IPS-18a (cell line): Measurements from ENCODE around the gene POLR3K.

Experiments used
- H3K27ac ChIP-seq: one replicate; pipeline ENCODE4 v1.5.1; 2013; ENCODE audit warnings: low read length
- H3K27me3 ChIP-seq: one replicate; pipeline ENCODE4 v1.6.1; 2013; ENCODE audit warnings: mild to moderate bottlenecking, low read length; ENCODE audit not compliant: control insufficient read depth, insufficient read depth
- H3K36me3 ChIP-seq: one replicate; pipeline ENCODE4 v1.6.1; 2013; ENCODE audit warnings: low read depth, low read length; ENCODE audit not compliant: control insufficient read depth
- H3K4me1 ChIP-seq: one replicate; pipeline ENCODE4 v1.6.1; 2013; ENCODE audit warnings: low read depth, low read length; ENCODE audit not compliant: control insufficient read depth
- H3K4me3 ChIP-seq: one replicate; pipeline ENCODE4 v1.5.1; 2013; ENCODE audit warnings: low read length
- H3K9ac ChIP-seq: one replicate; pipeline ENCODE4 v1.6.1; 2013; ENCODE audit warnings: mild to moderate bottlenecking, low read length, moderate library complexity
- H3K9me3 ChIP-seq: one replicate; pipeline ENCODE4 v1.6.1; 2013; ENCODE audit warnings: low read depth, low read length; ENCODE audit not compliant: control insufficient read depth

POLR3K gene

GRCh38 chr16:60929-61878 is 7.8 kb upstream of the POLR3K start:
- Histone ChIP-seq H3K27me3 (no peaks in the 10 kb centered on the region), H3K4me3 (no peak overlapping the region), H3K27ac (no peak overlapping the region), H3K4me1 (no peaks in the 10 kb centered on the region), H3K9ac (no peak overlapping the region), H3K36me3 (peaks cover 29% of the 10 kb centered on the region), H3K9me3 (no peaks in the 10 kb centered on the region)

GRCh38 chr16:60166-60565 is 6.8 kb upstream of the POLR3K start:
- Histone ChIP-seq H3K27ac (no peak overlapping the region), H3K9me3 (no peaks in the 10 kb centered on the region), H3K36me3 (peaks cover 39% of the 10 kb centered on the region), H3K9ac (no peak overlapping the region), H3K4me3 (no peak overlapping the region), H3K27me3 (no peaks in the 10 kb centered on the region), H3K4me1 (no peaks in the 10 kb centered on the region)

- peaks cover 37% of the 10 kb centered on the region for H3K36me3 ChIP-seq
- no peaks in the 10 kb centered on the region for H3K4me1 ChIP-seq
- no peak overlapping the region for H3K9ac ChIP-seq
- no peaks in the 10 kb centered on the region for H3K27me3 ChIP-seq
- H3K27ac ChIP-seq, result no peak overlapping the region
- no peak overlapping the region for H3K4me3 ChIP-seq
- H3K9me3 ChIP-seq, result no peaks in the 10 kb centered on the region
These were observed 6.1 kb upstream of the POLR3K start for GRCh38 chr16:59440-60059.

- Histone ChIP-seq H3K27me3 (no peaks in the 10 kb centered on the region), H3K4me1 (no peaks in the 10 kb centered on the region), H3K27ac (no peak overlapping the region), H3K36me3 (peaks cover 35% of the 10 kb centered on the region), H3K4me3 (no peak overlapping the region), H3K9me3 (no peaks in the 10 kb centered on the region), H3K9ac (no peak overlapping the region)
These were observed 5.4 kb upstream of the POLR3K start for GRCh38 chr16:58491-59439.

- no peaks in the 10 kb centered on the region for H3K27me3 ChIP-seq
- H3K27ac ChIP-seq, result no peak overlapping the region
- H3K4me3 ChIP-seq, result no peak overlapping the region
- peaks cover 35% of the 10 kb centered on the region for H3K36me3 ChIP-seq
- H3K9ac ChIP-seq, result no peak overlapping the region
- H3K9me3 ChIP-seq, result no peaks in the 10 kb centered on the region
- H3K4me1 ChIP-seq, result no peaks in the 10 kb centered on the region
These were observed 4.3 kb upstream of the POLR3K start for GRCh38 chr16:57711-58110.

GRCh38 chr16:56231-56927 is 3.0 kb upstream of the POLR3K start:
- H3K9me3 ChIP-seq, result no peaks in the 10 kb centered on the region

GRCh38 chr16:55571-56136 is 2.2 kb upstream of the POLR3K start:
- H3K27ac ChIP-seq, result no peak overlapping the region
- H3K27me3 ChIP-seq, result no peaks in the 10 kb centered on the region
- H3K4me1 ChIP-seq, result no peaks in the 10 kb centered on the region
- peaks cover 44% of the 10 kb centered on the region for H3K36me3 ChIP-seq
- H3K9me3 ChIP-seq, result no peaks in the 10 kb centered on the region
- H3K9ac ChIP-seq, result no peak overlapping the region
- H3K4me3 ChIP-seq, result no peak overlapping the region

More at GRCh38 chr16:56231-56927, 3.0 kb upstream of the POLR3K start:
- H3K4me1 ChIP-seq, result no peaks in the 10 kb centered on the region
- no peak overlapping the region for H3K4me3 ChIP-seq
- no peak overlapping the region for H3K27ac ChIP-seq
- H3K36me3 ChIP-seq, result peaks cover 36% of the 10 kb centered on the region
- H3K27me3 ChIP-seq, result no peaks in the 10 kb centered on the region
- no peak overlapping the region for H3K9ac ChIP-seq

- H3K27ac ChIP-seq, result no peak overlapping the region
- H3K36me3 ChIP-seq, result peaks cover 48% of the 10 kb centered on the region
- no peaks in the 10 kb centered on the region for H3K9me3 ChIP-seq
- no peaks in the 10 kb centered on the region for H3K27me3 ChIP-seq
- peak overlapping the region; percentile 92 for H3K4me3 ChIP-seq
- no peaks in the 10 kb centered on the region for H3K4me1 ChIP-seq
- H3K9ac ChIP-seq, result peak overlapping the region; percentile 89
These were observed 801 bp upstream of the POLR3K start for GRCh38 chr16:54237-54581.

- Histone ChIP-seq H3K36me3 (peaks cover 34% of the 10 kb centered on the region), H3K27ac (no peak overlapping the region), H3K4me3 (no peak overlapping the region), H3K9me3 (no peaks in the 10 kb centered on the region), H3K9ac (no peak overlapping the region), H3K4me1 (no peaks in the 10 kb centered on the region), H3K27me3 (no peaks in the 10 kb centered on the region)
These were observed 2.4 kb downstream of the POLR3K start for GRCh38 chr16:50769-51591.

- H3K9me3 ChIP-seq, result no peaks in the 10 kb centered on the region
- H3K27me3 ChIP-seq, result no peaks in the 10 kb centered on the region
- H3K27ac ChIP-seq, result no peak overlapping the region
- H3K4me3 ChIP-seq, result no peak overlapping the region
- no peak overlapping the region for H3K9ac ChIP-seq
- H3K4me1 ChIP-seq, result no peaks in the 10 kb centered on the region
- H3K36me3 ChIP-seq, result peaks cover 45% of the 10 kb centered on the region
These were observed 6.2 kb downstream of the POLR3K start for GRCh38 chr16:47234-47633.
